ENCODE results near the gene FBN2.

FBN2 gene

DNA sequence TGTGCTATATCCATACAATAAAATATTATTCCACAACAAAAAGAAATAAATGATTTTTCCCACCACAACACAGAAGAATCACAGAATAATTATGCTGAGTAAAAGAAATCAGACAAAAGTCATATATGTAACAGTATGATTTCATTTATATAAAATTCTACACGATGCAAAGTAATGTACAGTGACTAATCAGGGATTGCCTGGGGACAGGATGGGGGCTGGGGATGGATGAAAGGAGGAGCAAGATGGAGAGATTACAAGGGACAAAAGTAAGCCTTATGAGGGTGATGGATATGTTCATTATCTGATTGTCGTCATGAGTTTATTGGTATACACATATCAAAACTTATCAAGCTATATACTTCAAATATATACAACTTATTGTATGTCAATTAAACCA, 154.0 kb downstream of the FBN2 start:
- H3K36me3 ChIP-seq (ENCODE audit: control insufficient read depth in 2 of 2, insufficient read depth in 2 of 2, low read length in 2 of 2), result no peaks in the 10 kb centered on the region
- H3K9ac ChIP-seq (ENCODE audit: low read depth in 1 of 2, low read length in 2 of 2), result no peak overlapping the region
- no peak overlapping the region for H3K4me3 ChIP-seq (ENCODE audit: low read length in 2 of 2)
- no peaks in the 10 kb centered on the region for H3K4me1 ChIP-seq (ENCODE audit: control insufficient read depth in 2 of 2, insufficient read depth in 2 of 2, low read length in 2 of 2)
- H3K9me3 ChIP-seq (ENCODE audit: control insufficient read depth in 2 of 2, low read length in 2 of 2), result no peaks in the 10 kb centered on the region
- H3K27ac ChIP-seq (ENCODE audit: low read depth in 2 of 2, low read length in 2 of 2), result no peak overlapping the region
- H3K27me3 ChIP-seq (ENCODE audit: control insufficient read depth in 2 of 2, insufficient read depth in 2 of 2, low read length in 2 of 2), result no peaks in the 10 kb centered on the region

DNA sequence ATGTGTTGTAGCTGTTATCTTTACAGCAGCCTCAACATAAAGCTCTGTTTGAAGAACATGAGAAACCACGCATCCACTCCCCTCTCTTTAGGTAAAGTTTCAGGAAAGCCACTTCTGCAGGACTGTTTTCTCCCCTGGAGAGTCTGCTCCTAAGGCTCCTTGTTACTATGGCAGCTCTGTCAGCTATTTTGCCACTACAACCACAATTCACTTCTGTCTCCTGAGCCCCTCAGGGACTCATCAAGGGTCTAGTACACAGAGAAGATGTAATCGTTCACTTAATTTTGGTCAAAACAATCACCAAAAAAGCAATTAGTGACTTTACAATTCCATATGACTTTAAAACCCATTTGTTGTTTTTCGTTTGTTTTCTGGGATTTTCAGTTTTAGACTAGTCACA, 157.7 kb downstream of the FBN2 start:
- Histone ChIP-seq H3K27me3 (ENCODE audit: control insufficient read depth in 2 of 2, insufficient read depth in 2 of 2, low read length in 2 of 2) (no peaks in the 10 kb centered on the region), H3K27ac (ENCODE audit: low read depth in 2 of 2, low read length in 2 of 2) (no peak overlapping the region), H3K9me3 (ENCODE audit: control insufficient read depth in 2 of 2, low read length in 2 of 2) (no peaks in the 10 kb centered on the region), H3K9ac (ENCODE audit: low read depth in 1 of 2, low read length in 2 of 2) (no peak overlapping the region), H3K36me3 (ENCODE audit: control insufficient read depth in 2 of 2, insufficient read depth in 2 of 2, low read length in 2 of 2) (no peaks in the 10 kb centered on the region), H3K4me3 (ENCODE audit: low read length in 2 of 2) (no peak overlapping the region), H3K4me1 (ENCODE audit: control insufficient read depth in 2 of 2, insufficient read depth in 2 of 2, low read length in 2 of 2) (no peaks in the 10 kb centered on the region)

DNA sequence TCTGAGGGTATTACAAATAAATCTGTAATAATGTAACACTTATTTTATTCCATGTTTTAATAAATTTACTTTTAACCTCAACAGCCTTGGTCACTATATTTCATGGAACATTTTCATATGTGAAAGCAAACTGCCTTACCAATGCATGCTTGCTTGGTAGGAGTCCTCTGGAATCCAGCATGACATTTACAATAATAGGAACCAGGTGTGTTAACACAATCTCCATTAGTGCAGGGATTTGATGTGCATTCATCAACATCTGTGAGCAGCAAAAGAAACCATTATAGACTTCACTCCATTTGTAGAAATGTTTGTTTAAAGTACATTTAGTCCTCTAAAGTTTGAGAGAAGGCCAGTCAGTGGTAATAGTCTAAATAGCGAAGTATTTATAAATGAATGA, 159.4 kb downstream of the FBN2 start:
- no peak overlapping the region for H3K27ac ChIP-seq (ENCODE audit: low read depth in 2 of 2, low read length in 2 of 2)
- H3K4me1 ChIP-seq (ENCODE audit: control insufficient read depth in 2 of 2, insufficient read depth in 2 of 2, low read length in 2 of 2), result no peaks in the 10 kb centered on the region
- H3K9me3 ChIP-seq (ENCODE audit: control insufficient read depth in 2 of 2, low read length in 2 of 2), result no peaks in the 10 kb centered on the region
- no peak overlapping the region for H3K4me3 ChIP-seq (ENCODE audit: low read length in 2 of 2)
- peaks cover 0 to 2% of the 10 kb centered on the region in 2 donors for H3K27me3 ChIP-seq (ENCODE audit: control insufficient read depth in 2 of 2, insufficient read depth in 2 of 2, low read length in 2 of 2)
- no peaks in the 10 kb centered on the region for H3K36me3 ChIP-seq (ENCODE audit: control insufficient read depth in 2 of 2, insufficient read depth in 2 of 2, low read length in 2 of 2)
- H3K9ac ChIP-seq (ENCODE audit: low read depth in 1 of 2, low read length in 2 of 2), result no peak overlapping the region

DNA sequence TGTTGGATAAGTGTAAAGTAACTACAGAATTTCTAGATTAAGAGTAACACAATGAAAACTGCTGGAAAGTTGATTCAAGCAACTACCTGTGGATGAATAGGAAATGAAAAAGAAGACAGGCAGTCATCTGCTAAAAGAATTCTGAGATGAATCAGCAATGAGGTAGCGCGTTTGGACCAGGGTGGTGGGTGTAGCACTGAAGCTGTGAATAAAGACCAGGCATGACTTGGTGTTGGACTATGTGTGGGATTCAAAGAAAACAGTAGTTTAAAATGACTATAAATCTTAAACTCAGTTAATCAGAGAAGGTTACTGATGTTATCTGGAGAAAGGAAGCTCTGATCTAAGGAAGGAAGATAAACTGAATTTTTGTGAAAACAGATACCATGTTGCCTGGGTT, 159.8 kb downstream of the FBN2 start:
- Histone ChIP-seq H3K27ac (ENCODE audit: low read depth in 2 of 2, low read length in 2 of 2) (no peak overlapping the region), H3K36me3 (ENCODE audit: control insufficient read depth in 2 of 2, insufficient read depth in 2 of 2, low read length in 2 of 2) (no peaks in the 10 kb centered on the region), H3K4me1 (ENCODE audit: control insufficient read depth in 2 of 2, insufficient read depth in 2 of 2, low read length in 2 of 2) (no peaks in the 10 kb centered on the region), H3K9me3 (ENCODE audit: control insufficient read depth in 2 of 2, low read length in 2 of 2) (no peaks in the 10 kb centered on the region), H3K27me3 (ENCODE audit: control insufficient read depth in 2 of 2, insufficient read depth in 2 of 2, low read length in 2 of 2) (peaks cover 0 to 2% of the 10 kb centered on the region in 2 donors), H3K9ac (ENCODE audit: low read depth in 1 of 2, low read length in 2 of 2) (no peak overlapping the region), H3K4me3 (ENCODE audit: low read length in 2 of 2) (no peak overlapping the region)

DNA sequence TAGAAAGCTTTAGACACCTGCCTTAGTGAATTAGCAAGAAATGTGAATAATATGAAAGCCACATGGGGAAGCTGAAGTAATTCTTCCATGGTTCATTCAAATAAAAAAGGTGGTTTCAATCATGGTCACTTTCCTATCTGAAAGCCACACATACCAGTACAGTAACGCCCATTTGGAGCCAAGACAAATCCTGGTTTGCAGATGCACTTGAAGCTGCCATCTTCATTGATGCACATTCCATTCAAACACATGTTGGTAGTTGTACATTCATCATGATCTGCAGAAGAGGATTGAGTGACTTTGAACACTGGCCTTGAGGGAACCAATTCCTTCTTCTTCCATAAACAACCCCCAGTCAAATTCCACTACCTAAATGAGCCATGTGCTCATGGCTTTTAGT, 161.5 kb downstream of the FBN2 start:
- Histone ChIP-seq H3K9ac (ENCODE audit: low read depth in 1 of 2, low read length in 2 of 2) (no peak overlapping the region), H3K4me1 (ENCODE audit: control insufficient read depth in 2 of 2, insufficient read depth in 2 of 2, low read length in 2 of 2) (no peaks in the 10 kb centered on the region), H3K36me3 (ENCODE audit: control insufficient read depth in 2 of 2, insufficient read depth in 2 of 2, low read length in 2 of 2) (no peaks in the 10 kb centered on the region), H3K27ac (ENCODE audit: low read depth in 2 of 2, low read length in 2 of 2) (no peak overlapping the region), H3K4me3 (ENCODE audit: low read length in 2 of 2) (no peak overlapping the region), H3K27me3 (ENCODE audit: control insufficient read depth in 2 of 2, insufficient read depth in 2 of 2, low read length in 2 of 2) (peaks cover 0 to 2% of the 10 kb centered on the region in 2 donors), H3K9me3 (ENCODE audit: control insufficient read depth in 2 of 2, low read length in 2 of 2) (no peaks in the 10 kb centered on the region)

DNA sequence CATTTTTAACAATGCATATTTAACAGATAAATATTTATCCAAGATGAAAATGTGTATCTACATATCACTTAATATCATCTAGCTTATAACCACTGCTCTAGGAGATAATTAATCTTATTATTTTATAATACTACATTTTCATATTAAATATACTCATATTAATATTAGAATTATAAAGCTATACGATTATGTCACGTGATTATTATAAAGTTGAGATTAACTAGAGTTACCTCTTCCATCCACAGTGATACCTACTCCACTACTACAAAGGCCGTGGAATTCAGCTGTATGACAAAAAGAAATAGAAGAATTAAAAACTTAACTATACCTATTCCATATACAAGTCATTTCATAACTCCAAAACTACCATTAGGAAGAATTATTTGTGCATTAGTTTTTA, 171.9 kb downstream of the FBN2 start:
- Histone ChIP-seq H3K27me3 (ENCODE audit: control insufficient read depth in 2 of 2, insufficient read depth in 2 of 2, low read length in 2 of 2) (no peaks in the 10 kb centered on the region), H3K9ac (ENCODE audit: low read depth in 1 of 2, low read length in 2 of 2) (no peak overlapping the region), H3K4me3 (ENCODE audit: low read length in 2 of 2) (no peak overlapping the region), H3K9me3 (ENCODE audit: control insufficient read depth in 2 of 2, low read length in 2 of 2) (no peaks in the 10 kb centered on the region), H3K36me3 (ENCODE audit: control insufficient read depth in 2 of 2, insufficient read depth in 2 of 2, low read length in 2 of 2) (no peaks in the 10 kb centered on the region), H3K27ac (ENCODE audit: low read depth in 2 of 2, low read length in 2 of 2) (no peak overlapping the region), H3K4me1 (ENCODE audit: control insufficient read depth in 2 of 2, insufficient read depth in 2 of 2, low read length in 2 of 2) (no peaks in the 10 kb centered on the region)

DNA sequence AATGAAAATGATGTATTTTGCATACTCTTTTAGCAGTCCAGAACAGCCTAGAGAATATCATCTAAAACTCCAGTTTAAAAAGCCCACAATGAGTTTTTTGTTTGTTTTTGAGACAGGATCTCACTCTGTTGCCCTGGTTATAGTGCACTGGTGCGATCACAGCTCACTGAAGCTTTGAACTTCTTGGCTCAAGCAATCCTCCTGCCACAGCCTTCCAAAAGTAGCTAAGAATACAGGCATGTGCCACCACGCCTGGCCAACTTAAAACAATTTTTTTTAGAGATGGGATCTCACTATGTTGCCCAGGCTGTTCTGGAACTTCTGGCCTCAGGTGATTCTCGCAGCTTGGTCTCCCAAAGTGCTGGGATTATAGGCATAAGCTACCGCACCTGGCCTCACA, 175.7 kb downstream of the FBN2 start:
- H3K9me3 ChIP-seq (ENCODE audit: control insufficient read depth in 2 of 2, low read length in 2 of 2), result no peaks in the 10 kb centered on the region
- no peaks in the 10 kb centered on the region for H3K36me3 ChIP-seq (ENCODE audit: control insufficient read depth in 2 of 2, insufficient read depth in 2 of 2, low read length in 2 of 2)
- H3K4me1 ChIP-seq (ENCODE audit: control insufficient read depth in 2 of 2, insufficient read depth in 2 of 2, low read length in 2 of 2), result no peaks in the 10 kb centered on the region
- H3K9ac ChIP-seq (ENCODE audit: low read depth in 1 of 2, low read length in 2 of 2), result no peak overlapping the region
- no peak overlapping the region for H3K27ac ChIP-seq (ENCODE audit: low read depth in 2 of 2, low read length in 2 of 2)
- no peak overlapping the region for H3K4me3 ChIP-seq (ENCODE audit: low read length in 2 of 2)
- no peaks in the 10 kb centered on the region for H3K27me3 ChIP-seq (ENCODE audit: control insufficient read depth in 2 of 2, insufficient read depth in 2 of 2, low read length in 2 of 2)

DNA sequence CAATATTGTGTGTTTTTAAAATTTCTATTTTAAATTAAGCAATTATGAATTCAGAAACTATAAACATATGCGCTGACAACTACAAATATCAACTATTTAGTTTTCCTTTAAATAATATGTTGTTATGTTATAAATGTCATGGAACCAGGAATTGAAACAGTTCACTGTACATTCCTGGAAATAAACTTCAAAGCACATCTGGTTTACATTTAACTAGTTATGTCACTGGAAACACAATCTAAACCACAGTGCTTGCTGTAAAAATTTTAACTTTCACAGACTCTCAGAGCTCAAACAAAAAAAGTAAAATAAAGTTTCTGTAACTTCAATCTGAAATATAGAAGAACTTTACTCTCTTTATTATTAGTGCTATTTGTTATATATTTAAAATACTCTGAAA, 179.2 kb downstream of the FBN2 start:
- H3K4me1 ChIP-seq (ENCODE audit: control insufficient read depth in 2 of 2, insufficient read depth in 2 of 2, low read length in 2 of 2), result no peaks in the 10 kb centered on the region
- H3K27ac ChIP-seq (ENCODE audit: low read depth in 2 of 2, low read length in 2 of 2), result no peak overlapping the region
- no peaks in the 10 kb centered on the region for H3K27me3 ChIP-seq (ENCODE audit: control insufficient read depth in 2 of 2, insufficient read depth in 2 of 2, low read length in 2 of 2)
- no peaks in the 10 kb centered on the region for H3K36me3 ChIP-seq (ENCODE audit: control insufficient read depth in 2 of 2, insufficient read depth in 2 of 2, low read length in 2 of 2)
- H3K9ac ChIP-seq (ENCODE audit: low read depth in 1 of 2, low read length in 2 of 2), result no peak overlapping the region
- no peak overlapping the region for H3K4me3 ChIP-seq (ENCODE audit: low read length in 2 of 2)
- no peaks in the 10 kb centered on the region for H3K9me3 ChIP-seq (ENCODE audit: control insufficient read depth in 2 of 2, low read length in 2 of 2)

DNA sequence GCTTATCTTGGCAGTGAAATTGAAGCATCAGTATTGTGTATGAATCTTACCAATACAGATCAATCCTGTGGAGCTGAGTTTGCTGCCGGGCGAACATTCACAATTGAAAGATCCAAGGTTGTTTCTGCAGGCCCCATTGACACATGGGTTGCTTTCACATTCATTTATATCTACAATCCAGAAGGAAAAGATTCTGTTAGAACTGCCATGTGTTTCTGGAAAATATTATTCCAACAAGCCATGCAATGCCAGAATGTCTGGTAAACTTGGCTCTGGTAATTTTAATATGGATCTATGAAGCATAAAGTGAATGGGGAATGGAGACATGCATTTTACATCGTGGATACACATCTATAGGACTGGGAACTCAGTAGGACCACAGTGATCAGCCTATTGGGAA, 180.8 kb downstream of the FBN2 start:
- Histone ChIP-seq H3K36me3 (ENCODE audit: control insufficient read depth in 2 of 2, insufficient read depth in 2 of 2, low read length in 2 of 2) (no peaks in the 10 kb centered on the region), H3K9me3 (ENCODE audit: control insufficient read depth in 2 of 2, low read length in 2 of 2) (no peaks in the 10 kb centered on the region), H3K27me3 (ENCODE audit: control insufficient read depth in 2 of 2, insufficient read depth in 2 of 2, low read length in 2 of 2) (no peaks in the 10 kb centered on the region), H3K9ac (ENCODE audit: low read depth in 1 of 2, low read length in 2 of 2) (no peak overlapping the region), H3K4me3 (ENCODE audit: low read length in 2 of 2) (no peak overlapping the region), H3K27ac (ENCODE audit: low read depth in 2 of 2, low read length in 2 of 2) (no peak overlapping the region), H3K4me1 (ENCODE audit: control insufficient read depth in 2 of 2, insufficient read depth in 2 of 2, low read length in 2 of 2) (no peaks in the 10 kb centered on the region)

DNA sequence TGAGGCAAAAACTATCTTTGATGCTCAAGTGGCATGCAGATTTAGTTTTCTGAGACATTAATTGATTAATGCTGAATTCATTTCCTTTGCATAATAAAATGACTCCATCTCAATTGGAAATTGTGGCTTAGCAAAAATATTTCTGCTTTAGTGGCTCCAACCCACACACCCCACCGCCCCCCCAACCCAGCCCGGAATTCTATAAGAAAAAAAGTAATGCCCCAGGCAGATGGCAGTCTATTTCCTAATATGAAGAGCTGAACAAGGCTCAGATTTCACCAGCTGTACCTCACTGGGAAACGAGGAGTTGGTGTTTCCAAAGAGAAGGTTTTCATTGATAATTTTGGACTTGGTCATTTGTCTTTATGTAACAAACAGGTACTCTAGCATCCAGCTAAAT, 182.1 kb downstream of the FBN2 start:
- no peaks in the 10 kb centered on the region for H3K36me3 ChIP-seq (ENCODE audit: control insufficient read depth in 2 of 2, insufficient read depth in 2 of 2, low read length in 2 of 2)
- H3K27ac ChIP-seq (ENCODE audit: low read depth in 2 of 2, low read length in 2 of 2), result no peak overlapping the region
- no peaks in the 10 kb centered on the region for H3K4me1 ChIP-seq (ENCODE audit: control insufficient read depth in 2 of 2, insufficient read depth in 2 of 2, low read length in 2 of 2)
- no peak overlapping the region for H3K4me3 ChIP-seq (ENCODE audit: low read length in 2 of 2)
- H3K27me3 ChIP-seq (ENCODE audit: control insufficient read depth in 2 of 2, insufficient read depth in 2 of 2, low read length in 2 of 2), result no peaks in the 10 kb centered on the region
- no peaks in the 10 kb centered on the region for H3K9me3 ChIP-seq (ENCODE audit: control insufficient read depth in 2 of 2, low read length in 2 of 2)
- H3K9ac ChIP-seq (ENCODE audit: low read depth in 1 of 2, low read length in 2 of 2), result no peak overlapping the region

DNA sequence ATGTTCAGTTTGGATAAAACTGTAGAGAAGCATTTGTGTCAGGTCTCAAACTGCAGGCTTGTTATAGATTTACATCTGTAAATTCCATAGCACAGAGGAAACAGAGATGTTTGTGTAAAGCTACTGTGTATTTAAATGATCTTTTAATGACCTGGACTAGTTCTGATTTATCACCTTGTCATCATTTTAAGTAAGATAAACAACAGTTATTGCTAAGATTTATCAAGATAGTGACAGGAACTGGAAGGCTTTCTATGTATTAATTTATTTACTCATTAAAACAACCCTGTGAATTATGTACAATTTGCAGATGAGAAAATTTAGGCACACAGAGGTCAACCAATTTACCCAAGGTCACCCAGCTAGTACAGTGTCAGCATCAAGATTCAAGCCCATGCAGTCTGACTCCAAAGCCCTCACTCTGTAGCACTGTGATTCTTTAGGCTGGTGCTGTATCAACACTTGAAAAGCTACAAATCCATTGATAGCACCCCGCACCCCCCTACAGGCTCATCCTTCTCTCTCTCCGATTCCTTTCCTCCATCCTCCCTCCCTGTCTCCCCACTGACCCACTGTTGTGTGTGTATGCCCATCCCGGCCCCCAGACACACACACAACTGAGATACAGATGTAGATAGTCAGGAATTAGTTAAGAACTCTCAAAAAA, 184.5 kb downstream of the FBN2 start:
- Histone ChIP-seq H3K27me3 (ENCODE audit: control insufficient read depth in 2 of 2, insufficient read depth in 2 of 2, low read length in 2 of 2) (no peaks in the 10 kb centered on the region), H3K4me3 (ENCODE audit: low read length in 2 of 2) (no peak overlapping the region), H3K27ac (ENCODE audit: low read depth in 2 of 2, low read length in 2 of 2) (no peak overlapping the region), H3K4me1 (ENCODE audit: control insufficient read depth in 2 of 2, insufficient read depth in 2 of 2, low read length in 2 of 2) (no peaks in the 10 kb centered on the region), H3K9ac (ENCODE audit: low read depth in 1 of 2, low read length in 2 of 2) (no peak overlapping the region), H3K36me3 (ENCODE audit: control insufficient read depth in 2 of 2, insufficient read depth in 2 of 2, low read length in 2 of 2) (no peaks in the 10 kb centered on the region), H3K9me3 (ENCODE audit: control insufficient read depth in 2 of 2, low read length in 2 of 2) (no peaks in the 10 kb centered on the region)

Data from mucosa of rectum (tissue), 2 donors.